Measurements from ENCODE around the gene STING1. TPM values are rescaled to one million over a fixed set of nuclear protein-coding genes. Genes with fewer than 3 reads are reported as not detected.

Gene STING1
- total and polyA plus RNA-seq, 2 of the 13 experiments (the other 11 are each of a cell fraction or from before 2014, with no cell fraction given): 1.3 to 4.4 TPM

DNA sequence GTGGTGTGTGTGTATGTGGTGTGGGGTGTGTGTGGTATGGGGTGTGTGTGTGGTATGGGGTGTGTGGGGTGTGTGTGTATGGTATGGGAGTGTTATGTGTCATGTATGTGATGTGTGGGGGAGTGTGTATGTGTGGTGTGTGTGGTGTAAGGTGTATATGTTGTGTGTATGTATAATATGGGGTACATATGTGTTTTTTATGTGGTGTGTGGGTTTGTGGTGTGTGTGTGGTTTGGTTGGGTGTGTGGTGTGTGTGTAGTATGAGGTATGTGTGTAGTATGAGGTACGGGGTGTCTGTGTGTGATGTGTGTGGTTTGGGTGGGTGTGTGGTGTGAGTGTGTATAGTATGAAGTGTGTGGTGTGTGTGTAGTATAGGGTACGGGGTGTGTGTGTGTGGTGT is 31.4 kb downstream of the STING1 start:
- no peak overlapping the region for H3K9ac ChIP-seq (ENCODE audit: insufficient read depth, low read depth, low read length)
- H3K4me1 ChIP-seq (ENCODE audit: insufficient read depth, low read length): no peaks in the 10 kb centered on the region
- no peak overlapping the region for H3K4me3 ChIP-seq (replicated peaks in 1 of 3; ENCODE audit: insufficient read depth in 1 of 3, low read depth in 2 of 3, low read length in 3 of 3)
- no TSS peak for BruUV-seq (replicated peaks)
- in situ Hi-C loops (cut with HindIII; ENCODE audit: extremely low pct_ligation_motif_present, low pct_unique_long_range_greater_than_20kb): no loop called here
- H2AFZ ChIP-seq (ENCODE audit: low read length): no peak overlapping the region
- H3K79me2 ChIP-seq (ENCODE audit: insufficient read depth, low read length): no peaks in the 10 kb centered on the region
- peaks cover 0 to 7% of the 10 kb centered on the region in 2 experiments; a peak in 3 of 5 replicates for H3K27me3 ChIP-seq (ENCODE audit: control insufficient read depth in 1 of 2, insufficient read depth in 2 of 2, low read length in 2 of 2)
- H3K4me2 ChIP-seq (ENCODE audit: low read depth, low read length): no peak overlapping the region
- no peak for ATAC-seq
- H3K36me3 ChIP-seq (replicated peaks in 1 of 2; ENCODE audit: control insufficient read depth in 1 of 2, insufficient read depth in 2 of 2, low read length in 2 of 2): no peaks in the 10 kb centered on the region
- no peak for DNase-seq (ENCODE audit: low spot score)
- no peak overlapping the region for H3K27ac ChIP-seq (ENCODE audit: extremely low read length, insufficient read depth, low read length)
- CTCF ChIA-PET (ENCODE audit: low intra/inter-chr PET ratio, low total read pairs): no interaction called here
- POLR2A ChIA-PET: no interaction called here
- no peak for FAIRE-seq
- H3K9me3 ChIP-seq (ENCODE audit: low read length): no peaks in the 10 kb centered on the region
- 80% methylated on average over 2 of the region's 2 CpGs for WGBS (ENCODE audit: low lambda C conversion rate)
- H4K20me1 ChIP-seq (ENCODE audit: insufficient read depth, low read length): no peaks in the 10 kb centered on the region
- intact Hi-C loops (cut with micrococcal nuclease; ENCODE audit: unreplicated experiment): no loop called here
- TF ChIP-seq, protein P1, sequence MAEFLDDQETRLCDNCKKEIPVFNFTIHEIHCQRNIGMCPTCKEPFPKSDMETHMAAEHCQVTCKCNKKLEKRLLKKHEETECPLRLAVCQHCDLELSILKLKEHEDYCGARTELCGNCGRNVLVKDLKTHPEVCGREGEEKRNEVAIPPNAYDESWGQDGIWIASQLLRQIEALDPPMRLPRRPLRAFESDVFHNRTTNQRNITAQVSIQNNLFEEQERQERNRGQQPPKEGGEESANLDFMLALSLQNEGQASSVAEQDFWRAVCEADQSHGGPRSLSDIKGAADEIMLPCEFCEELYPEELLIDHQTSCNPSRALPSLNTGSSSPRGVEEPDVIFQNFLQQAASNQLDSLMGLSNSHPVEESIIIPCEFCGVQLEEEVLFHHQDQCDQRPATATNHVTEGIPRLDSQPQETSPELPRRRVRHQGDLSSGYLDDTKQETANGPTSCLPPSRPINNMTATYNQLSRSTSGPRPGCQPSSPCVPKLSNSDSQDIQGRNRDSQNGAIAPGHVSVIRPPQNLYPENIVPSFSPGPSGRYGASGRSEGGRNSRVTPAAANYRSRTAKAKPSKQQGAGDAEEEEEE (CRISPR knock-in tag; IDR thresholded peaks at IDR 0.05; ENCODE audit: borderline replicate concordance): no peak
- TF ChIP-seq, protein P2, sequence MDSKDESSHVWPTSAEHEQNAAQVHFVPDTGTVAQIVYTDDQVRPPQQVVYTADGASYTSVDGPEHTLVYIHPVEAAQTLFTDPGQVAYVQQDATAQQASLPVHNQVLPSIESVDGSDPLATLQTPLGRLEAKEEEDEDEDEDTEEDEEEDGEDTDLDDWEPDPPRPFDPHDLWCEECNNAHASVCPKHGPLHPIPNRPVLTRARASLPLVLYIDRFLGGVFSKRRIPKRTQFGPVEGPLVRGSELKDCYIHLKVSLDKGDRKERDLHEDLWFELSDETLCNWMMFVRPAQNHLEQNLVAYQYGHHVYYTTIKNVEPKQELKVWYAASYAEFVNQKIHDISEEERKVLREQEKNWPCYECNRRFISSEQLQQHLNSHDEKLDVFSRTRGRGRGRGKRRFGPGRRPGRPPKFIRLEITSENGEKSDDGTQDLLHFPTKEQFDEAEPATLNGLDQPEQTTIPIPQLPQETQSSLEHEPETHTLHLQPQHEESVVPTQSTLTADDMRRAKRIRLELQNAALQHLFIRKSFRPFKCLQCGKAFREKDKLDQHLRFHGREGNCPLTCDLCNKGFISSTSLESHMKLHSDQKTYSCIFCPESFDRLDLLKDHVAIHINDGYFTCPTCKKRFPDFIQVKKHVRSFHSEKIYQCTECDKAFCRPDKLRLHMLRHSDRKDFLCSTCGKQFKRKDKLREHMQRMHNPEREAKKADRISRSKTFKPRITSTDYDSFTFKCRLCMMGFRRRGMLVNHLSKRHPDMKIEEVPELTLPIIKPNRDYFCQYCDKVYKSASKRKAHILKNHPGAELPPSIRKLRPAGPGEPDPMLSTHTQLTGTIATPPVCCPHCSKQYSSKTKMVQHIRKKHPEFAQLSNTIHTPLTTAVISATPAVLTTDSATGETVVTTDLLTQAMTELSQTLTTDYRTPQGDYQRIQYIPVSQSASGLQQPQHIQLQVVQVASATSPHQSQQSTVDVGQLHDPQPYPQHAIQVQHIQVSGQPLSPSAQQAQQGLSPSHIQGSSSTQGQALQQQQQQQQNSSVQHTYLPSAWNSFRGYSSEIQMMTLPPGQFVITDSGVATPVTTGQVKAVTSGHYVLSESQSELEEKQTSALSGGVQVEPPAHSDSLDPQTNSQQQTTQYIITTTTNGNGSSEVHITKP (CRISPR knock-in tag; IDR thresholded peaks at IDR 0.05; ENCODE audit: low read depth): no peak
- TF ChIP-seq NCOA2 (CRISPR knock-in tag; IDR thresholded peaks at IDR 0.05) (no peak), RFX1 (IDR thresholded peaks at IDR 0.05) (no peak), ZNF605 (CRISPR knock-in tag; IDR thresholded peaks at IDR 0.05) (no peak), XRCC5 (optimal IDR thresholded peaks at IDR 0.05; ENCODE audit: low read length) (no peak), ZFP36 (IDR thresholded peaks at IDR 0.05; ENCODE audit: borderline replicate concordance, low read depth, low read length, partially characterized antibody) (no peak), YY1 (IDR thresholded peaks at IDR 0.05; ENCODE audit: insufficient read depth, insufficient replicate concordance, low read depth, low read length) (no peak)
- TF ChIP-seq, protein P3, sequence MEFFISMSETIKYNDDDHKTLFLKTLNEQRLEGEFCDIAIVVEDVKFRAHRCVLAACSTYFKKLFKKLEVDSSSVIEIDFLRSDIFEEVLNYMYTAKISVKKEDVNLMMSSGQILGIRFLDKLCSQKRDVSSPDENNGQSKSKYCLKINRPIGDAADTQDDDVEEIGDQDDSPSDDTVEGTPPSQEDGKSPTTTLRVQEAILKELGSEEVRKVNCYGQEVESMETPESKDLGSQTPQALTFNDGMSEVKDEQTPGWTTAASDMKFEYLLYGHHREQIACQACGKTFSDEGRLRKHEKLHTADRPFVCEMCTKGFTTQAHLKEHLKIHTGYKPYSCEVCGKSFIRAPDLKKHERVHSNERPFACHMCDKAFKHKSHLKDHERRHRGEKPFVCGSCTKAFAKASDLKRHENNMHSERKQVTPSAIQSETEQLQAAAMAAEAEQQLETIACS (CRISPR knock-in tag; IDR thresholded peaks at IDR 0.05): no peak
- TF ChIP-seq, protein P4, sequence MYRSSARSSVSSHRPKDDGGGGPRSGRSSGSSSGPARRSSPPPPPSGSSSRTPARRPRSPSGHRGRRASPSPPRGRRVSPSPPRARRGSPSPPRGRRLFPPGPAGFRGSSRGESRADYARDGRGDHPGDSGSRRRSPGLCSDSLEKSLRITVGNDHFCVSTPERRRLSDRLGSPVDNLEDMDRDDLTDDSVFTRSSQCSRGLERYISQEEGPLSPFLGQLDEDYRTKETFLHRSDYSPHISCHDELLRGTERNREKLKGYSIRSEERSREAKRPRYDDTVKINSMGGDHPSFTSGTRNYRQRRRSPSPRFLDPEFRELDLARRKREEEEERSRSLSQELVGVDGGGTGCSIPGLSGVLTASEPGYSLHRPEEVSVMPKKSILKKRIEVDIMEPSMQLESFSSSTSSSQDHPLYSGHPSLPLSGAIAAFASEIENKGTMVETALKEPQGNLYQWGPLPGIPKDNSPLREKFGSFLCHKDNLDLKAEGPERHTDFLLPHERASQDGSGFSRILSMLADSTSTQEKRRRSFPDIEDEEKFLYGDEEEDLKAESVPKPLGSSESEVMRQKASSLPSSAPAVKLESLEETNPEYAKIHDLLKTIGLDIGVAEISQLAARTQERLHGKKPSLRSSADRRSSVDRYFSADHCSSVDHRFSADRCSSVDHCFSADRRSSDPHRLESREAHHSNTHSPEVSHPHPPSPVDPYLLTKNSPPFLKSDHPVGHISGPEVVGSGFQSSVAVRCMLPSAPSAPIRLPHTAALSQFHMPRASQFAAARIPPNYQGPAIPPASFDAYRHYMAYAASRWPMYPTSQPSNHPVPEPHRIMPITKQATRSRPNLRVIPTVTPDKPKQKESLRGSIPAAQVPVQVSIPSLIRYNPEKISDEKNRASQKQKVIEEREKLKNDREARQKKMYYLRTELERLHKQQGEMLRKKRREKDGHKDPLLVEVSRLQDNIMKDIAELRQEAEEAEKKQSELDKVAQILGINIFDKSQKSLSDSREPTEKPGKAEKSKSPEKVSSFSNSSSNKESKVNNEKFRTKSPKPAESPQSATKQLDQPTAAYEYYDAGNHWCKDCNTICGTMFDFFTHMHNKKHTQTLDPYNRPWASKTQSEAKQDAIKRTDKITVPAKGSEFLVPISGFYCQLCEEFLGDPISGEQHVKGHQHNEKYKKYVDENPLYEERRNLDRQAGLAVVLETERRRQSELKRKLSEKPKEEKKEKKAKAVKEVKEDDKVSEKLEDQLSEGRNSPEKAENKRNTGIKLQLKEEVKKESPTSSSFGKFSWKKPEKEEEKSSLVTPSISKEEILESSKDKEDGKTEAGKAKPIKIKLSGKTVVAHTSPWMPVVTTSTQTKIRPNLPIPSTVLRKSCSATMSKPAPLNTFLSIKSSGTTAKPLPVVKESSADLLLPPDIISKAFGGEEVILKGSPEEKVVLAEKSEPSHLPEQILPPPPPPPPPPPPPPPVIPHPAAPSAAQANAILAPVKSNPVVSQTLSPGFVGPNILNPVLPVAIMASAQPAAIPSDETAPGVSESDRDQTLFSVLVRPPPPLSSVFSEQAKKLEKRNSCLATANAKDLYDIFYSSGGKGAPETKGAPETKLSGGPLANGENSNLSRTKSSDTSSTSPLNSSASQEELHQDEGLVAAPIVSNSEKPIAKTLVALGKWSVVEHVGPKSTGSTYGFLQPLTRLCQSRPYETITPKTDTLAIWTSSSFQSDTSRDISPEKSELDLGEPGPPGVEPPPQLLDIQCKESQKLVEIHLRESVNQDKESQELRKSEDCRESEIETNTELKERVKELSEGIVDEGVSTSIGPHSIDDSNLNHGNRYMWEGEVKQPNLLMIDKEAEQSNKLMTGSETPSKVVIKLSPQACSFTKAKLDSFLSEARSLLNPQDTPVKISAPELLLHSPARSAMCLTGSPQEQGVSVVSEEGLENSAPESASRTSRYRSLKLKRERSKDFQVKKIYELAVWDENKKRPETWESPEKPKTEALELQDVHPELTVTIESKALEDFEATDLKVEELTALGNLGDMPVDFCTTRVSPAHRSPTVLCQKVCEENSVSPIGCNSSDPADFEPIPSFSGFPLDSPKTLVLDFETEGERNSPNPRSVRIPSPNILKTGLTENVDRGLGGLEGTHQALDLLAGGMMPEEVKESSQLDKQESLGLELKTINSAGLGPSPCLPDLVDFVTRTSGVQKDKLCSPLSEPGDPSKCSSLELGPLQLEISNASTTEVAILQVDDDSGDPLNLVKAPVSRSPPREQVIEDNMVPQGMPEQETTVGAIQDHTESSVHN (CRISPR knock-in tag; IDR thresholded peaks at IDR 0.05): no peak

All from HepG2 (cell line).